GM19025 (cell line): Measurements from ENCODE around the gene LCE1B.

Source experiments
- ATAC-seq: cut with Tn5 transposase; IDR thresholded peaks from one replicate; pipeline ENCODE4 v1.9.1; 2021; ENCODE audit warnings: mild to moderate bottlenecking, low read depth, moderate library complexity; ENCODE audit not compliant: unreplicated experiment

LCE1B gene

GRCh38 chr1:152859696-152860095 lies 47.9 kb downstream of the LCE1B start, which contains the start of gene LCE7A:
Gene LCE7A, plus strand, starts transcription at chr1:152859996. Its CDS starts 702 bp downstream, at chr1:152860698.
- no peak for ATAC-seq

GRCh38 chr1:152860129-152860528 lies 48.4 kb downstream of the LCE1B start:
- ATAC-seq = no peak

DNA sequence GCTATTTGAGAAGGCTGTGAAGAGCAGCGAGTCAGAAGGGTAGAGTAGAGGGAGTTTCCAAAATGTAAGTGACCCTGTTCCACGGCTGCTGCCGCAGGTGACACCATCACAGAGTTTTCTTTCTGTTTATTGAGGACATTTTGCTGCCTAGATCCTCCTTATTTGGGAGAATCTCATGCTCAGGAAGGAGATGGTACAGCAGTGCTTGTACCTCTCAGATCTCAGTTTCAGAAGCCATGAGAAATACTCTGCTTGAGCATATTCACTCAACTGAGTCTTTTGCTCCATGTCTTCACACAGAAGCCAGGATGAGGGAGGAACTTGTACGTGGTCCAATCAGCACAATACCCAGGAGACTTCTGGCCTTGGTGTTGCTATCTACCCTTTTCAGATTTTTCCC lies 49.6 kb downstream of the LCE1B start:
- ATAC-seq = no peak
